H54 (cell line): ENCODE results near the gene BRD7.

Source experiments
- DNase-seq: peaks from one replicate; pipeline ENCODE4 v3.0.0; 2011; ENCODE audit warnings: low spot score, mixed read lengths; ENCODE audit not compliant: insufficient read length
- FAIRE-seq: peaks from 3 replicates; lab custom pipeline; 2011; peaks lifted over from hg19 to GRCh38; lab: Jason Lieb, UNC
- POLR2A ChIP-seq: IDR thresholded peaks from 2 replicates; pipeline ENCODE4 v1.6.1; 2011; ENCODE audit warnings: low read depth, mild to moderate bottlenecking, low read length

The BRD7 gene

DNA sequence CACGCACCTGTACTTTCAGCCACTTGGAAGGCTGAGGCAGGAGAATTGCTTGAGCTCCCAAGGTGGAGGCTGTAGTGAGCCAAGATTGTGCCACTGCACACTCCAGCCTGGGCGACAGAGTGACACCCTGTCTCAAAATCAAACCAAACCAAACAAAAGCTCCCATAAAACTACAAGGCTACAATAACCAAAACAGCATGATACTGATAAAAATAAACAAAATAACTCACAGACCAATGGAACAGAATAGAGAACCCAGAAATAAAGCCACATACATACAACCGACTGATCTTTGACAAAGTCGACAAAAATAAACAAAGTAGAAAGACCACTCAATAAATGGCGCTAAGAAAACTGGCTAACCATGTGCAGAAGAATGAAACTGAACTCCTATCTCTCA is 37.2 kb downstream of the BRD7 start:
- DNase-seq (no peak), FAIRE-seq (no peak)
- TF ChIP-seq POLR2A, result no peak

DNA sequence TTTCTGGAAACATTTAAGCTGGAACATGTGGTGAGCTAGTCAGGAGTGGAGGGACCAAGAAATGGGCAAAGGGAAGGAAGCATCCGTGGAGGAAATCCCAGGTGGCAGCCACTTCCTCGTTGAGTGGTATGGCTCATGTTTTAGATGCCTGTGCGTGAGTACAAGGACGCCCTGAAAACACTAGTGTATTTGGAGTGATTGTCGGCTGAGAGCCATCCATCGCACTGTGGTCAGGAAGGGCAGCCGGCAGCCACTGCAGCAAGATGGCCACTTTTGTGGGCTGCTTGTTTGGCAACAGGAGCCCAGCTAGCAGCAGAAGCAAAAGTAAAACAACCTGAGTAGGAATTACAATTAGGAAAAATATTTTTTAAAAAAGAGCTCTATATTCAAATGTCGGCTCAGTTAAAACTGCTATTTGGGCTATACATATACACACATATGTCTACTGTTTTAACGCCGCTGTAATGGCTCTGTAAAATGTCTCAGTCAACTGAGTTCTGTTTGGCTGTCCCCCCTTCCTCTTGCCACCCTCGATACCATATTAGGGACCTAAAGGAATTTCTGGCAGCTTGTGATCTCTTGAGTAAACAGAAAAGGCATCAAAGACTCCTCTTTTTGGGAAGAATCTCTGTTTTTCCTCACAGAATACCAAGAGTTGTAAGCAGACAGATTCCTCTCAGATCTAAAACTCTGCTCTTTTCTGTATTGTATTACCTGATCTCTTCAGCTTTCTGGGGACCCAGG is 39.2 kb downstream of the BRD7 start:
- DNase-seq (no peak), FAIRE-seq (no peak)
- no peak for TF ChIP-seq POLR2A

DNA sequence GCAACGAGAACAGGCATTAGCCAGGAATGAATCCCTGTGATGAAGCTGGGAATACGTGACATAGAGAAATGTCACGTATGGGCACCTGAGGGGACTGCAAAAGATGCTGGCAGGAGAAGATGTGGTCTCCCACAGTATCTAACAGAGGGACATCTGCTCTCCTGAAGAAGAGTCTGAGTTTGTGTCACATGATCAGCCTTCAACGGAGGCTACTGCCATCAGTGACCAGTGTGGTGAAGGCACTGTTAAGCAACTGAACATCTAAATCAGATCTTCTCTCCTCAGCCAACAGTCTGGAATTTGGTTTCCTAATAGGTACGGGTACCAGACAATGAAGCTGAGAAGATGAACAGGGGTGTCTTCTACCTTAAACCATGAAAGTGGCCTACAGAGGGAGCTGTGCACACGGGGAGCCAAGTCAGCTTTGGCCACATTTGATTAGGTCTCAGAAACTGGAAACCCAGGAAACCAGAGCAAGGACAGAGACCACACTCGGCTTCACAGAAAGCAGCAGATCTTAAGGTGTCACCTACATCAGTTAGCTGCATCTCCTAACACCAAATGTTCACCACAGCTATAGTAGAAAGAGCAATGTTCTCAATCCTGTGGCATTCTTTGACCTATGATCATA is 41.8 kb downstream of the BRD7 start:
- FAIRE-seq, result no peak
- TF ChIP-seq POLR2A, result no peak
- no peak for DNase-seq

DNA sequence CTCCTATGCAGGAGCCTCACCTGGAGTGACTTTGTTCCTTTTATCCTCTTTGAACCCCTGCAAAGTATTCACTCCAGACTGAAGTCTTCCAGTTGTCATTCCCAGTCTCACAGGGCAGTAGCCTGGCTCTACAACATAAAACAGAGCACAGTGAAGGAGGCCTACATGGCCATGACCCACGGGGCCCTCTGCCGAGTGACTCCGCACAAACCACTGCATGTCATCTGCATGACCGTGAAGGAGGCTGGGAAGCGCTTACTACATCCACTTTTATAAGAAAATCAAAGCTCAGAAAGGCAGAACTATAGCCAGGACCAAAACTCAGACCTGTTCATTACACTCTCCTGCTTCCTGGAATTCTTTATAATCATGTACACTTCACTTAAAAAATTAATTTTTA is 42.5 kb downstream of the BRD7 start:
- no peak for TF ChIP-seq POLR2A
- DNase-seq (no peak), FAIRE-seq (no peak)

DNA sequence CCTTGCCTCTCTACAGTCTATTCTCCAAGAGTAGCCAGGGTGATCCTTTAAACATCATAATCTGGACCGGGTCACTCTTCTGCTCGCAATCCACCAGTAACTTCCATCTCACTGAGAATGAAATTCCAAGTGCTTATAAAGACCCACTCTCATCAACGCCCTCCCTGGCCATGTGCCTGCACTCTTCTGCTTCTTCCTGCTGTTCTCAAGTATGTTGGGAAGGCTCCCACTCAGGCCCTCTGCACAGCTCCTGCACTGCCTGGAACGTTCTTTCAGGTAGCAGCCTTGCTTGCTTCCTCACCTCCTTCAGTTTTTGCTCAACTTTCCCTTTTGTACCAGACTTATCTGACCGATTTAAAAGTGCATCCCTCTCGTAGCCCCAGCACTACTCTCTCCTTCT is 44.4 kb downstream of the BRD7 start:
- no peak for TF ChIP-seq POLR2A
- FAIRE-seq (no peak), DNase-seq (no peak)

DNA sequence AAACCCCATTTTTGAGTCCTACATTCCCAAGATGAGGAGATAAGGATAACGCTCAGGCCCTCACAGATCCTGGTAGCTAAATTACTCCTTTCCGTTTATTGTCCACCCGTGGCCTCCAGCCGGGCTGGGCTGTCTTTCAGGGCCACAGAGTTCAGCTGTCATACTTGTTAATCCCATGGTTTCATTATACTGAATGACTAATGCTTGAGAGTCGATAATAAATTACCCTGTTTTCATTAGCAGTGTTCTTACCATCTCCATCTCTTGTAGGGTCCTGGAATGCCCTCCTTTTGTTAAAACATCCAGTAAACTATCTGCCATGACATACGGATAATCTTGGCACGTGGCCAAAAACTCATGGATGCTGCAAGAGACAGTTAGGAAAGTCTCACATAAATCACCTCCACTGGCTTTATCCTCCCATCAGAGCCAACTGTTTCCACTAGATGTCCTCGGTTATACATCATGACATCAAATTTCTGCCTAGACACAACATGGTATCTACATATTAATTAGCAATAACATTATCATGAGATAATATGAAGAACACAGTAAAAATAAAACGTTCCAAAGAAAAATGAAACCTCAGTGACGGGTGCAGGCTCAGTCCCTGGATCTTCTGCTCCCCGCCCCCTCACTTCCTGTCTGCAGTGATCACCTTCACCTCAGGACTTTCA is 45.3 kb downstream of the BRD7 start:
- DNase-seq, result no peak
- peak; percentile 57 for FAIRE-seq
- no peak for TF ChIP-seq POLR2A

DNA sequence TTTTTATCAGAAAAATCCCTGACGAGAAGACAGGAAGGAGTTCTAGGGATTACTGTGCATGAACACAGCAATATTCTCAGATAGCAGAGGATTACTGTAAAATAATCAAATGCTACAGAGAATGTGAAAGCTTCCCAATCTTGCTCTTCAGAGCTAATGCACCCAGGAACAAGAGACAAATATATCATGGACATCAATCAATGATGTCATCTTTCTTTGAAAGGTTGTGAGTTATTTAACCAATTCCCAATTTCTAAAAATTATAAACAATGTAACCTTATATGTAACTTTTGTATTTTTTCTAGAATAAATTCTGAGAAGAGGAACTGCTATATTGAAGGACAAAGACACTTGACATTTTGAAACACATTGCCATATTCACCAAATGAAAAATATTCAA is 46.5 kb downstream of the BRD7 start:
- TF ChIP-seq POLR2A, result no peak
- no peak for FAIRE-seq
- no peak for DNase-seq

DNA sequence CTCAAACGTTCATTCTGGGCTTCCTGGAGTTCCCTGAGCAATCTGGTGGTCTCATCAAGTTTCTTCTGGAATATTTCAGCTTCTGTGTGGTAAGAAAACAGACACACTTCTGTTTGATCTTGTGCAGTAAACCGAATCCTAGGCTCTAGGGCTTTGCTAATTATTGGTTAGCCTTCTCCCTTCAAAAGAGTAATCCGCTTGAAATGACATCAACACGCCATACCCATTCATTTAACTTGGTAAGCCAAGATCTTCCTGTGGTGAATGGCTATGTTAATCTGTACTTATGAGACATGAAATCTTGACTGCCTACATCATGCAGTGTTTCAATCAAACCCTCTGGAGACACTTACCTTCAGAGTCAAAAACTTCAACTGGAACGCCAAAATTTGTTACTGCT is 48.5 kb downstream of the BRD7 start:
- no peak for TF ChIP-seq POLR2A
- FAIRE-seq (no peak), DNase-seq (no peak)

DNA sequence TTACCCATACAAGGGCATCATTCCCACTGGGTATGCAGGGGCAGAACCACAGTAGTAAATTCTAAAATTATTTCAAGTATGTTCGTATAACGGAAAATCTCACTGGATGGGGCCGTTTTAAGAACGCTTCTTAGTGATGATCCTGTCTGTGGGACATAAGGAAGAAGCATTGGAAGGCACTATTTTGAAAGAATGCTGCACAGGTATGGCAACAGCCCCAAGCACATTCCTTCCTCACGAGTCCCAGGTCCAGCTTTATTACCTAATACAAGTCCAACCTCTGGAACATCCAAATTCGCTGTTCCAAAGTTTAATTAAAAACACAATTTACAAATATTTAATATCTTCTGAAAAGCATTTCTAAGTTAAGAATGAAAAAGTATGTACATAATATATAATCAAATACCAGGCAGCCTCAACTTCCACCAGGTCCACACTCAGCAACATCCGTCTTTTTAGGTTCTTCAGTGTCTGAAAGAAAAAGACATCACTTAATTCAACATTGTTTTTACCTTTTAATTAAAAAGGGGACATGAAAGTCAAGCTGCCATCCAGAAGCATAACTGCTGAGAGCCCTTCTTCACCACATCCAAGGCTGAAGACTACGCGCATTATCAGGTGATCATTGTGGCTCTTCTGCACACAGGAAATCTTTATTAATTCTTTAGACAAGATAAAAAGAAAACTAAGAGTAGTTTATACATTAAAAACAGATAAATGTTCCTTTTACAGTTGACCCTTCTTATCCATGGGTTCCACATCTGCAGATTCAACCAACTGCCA is 49.8 kb downstream of the BRD7 start:
- DNase-seq (no peak), FAIRE-seq (no peak)
- TF ChIP-seq POLR2A, result no peak

DNA sequence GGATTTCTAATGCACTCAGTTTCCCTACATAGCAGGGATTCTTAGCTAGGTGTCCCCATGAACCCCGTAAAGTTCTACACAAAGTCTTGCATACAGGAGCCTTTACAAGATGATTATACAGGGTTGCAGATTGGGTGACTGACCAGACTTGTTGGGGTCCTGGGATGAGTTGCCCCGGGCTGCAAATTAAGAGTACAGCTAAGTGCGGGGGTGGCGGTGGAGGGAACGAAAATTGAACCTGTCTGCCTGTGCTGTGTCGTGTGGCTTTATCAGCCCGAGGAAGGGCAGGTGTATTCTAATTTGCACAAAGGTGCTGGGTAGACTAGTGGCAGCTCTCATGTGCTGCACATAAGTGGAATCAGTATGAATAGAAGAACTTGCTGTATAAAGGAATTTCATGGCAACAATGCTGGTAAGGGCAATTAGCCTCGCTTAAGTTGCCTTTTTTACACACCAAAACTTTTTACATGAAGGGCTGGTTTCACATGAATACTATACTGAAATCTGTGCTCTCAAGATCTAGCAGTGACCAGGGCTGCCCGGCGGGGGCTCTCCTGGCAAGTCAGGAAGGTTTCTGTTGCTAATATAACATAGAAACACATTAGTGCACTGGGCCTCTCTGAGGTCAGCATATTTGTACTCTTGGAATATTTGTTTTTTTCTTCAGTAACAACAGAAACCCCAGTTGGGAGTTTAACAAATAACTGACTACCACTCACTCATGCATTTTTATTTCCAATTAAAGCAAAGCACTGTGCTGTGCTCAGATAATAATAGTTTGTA is 51.7 kb downstream of the BRD7 start:
- TF ChIP-seq POLR2A, result no peak
- DNase-seq (no peak), FAIRE-seq (no peak)

DNA sequence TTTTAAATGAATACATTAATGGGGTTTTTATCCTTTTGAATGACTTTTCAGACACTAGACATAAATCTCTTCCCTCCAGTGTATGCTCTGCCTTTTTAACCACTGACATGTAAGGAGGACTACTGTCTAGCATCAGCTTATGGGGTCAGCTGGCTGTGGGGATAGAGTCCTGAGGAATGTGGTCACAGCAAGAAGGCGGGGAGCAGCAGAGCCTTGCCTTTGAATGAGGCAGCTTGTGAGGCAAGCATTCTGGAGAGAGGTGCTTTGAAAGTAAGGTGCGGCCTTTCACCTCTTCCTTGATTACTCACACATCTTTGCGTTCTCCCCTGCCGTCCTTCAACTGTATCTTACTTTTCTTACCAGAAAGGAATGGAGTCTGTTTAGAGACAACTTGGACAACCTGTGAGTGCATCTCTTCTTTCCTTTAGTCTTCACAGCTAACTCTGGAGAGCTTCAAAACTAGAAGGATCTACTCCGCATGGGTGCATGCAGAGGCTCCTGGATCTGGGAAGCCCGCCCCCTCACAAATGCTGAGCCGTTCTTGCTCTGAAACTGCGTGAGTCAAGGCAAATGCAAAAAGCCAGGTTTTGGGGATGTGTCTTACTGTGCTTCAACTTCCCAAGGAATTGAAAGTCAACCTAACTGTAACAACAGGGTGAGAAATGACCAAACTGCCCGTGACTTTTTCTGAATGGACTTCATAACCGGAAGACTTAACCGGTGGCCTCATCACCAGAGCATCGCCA is 52.5 kb downstream of the BRD7 start:
- no peak for TF ChIP-seq POLR2A
- FAIRE-seq, result no peak
- no peak for DNase-seq

DNA sequence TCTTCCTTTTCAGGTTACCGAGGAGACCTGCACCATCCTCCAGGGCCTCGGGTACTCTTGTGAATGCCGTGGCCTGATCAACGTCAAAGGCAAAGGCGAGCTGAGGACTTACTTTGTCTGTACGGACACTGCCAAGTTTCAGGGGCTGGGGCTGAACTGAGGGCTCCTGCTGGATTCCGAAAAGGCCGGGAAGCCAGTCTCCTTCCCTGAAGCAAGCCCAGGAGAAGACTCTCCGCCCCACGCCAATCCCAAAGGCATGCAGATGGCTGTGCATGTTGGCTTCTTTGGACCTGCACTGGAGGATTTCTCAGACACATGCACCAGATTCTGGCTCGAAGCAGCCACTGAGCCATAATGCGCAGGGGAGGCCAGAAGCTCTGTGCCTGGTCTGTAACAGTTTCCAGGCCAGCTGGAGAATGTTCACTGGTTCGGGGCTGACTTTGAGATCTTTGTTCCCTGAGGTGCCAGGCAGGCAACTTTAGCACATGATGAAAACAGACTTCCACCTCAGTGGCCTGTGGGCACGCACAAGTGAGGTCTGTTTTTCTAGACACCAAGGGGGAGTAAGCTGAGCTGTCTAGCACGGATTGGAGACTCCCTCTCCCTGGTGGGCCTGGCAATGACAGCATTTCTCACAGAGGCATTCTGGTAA is 53.3 kb downstream of the BRD7 start:
- FAIRE-seq (no peak), DNase-seq (no peak)
- no peak for TF ChIP-seq POLR2A

DNA sequence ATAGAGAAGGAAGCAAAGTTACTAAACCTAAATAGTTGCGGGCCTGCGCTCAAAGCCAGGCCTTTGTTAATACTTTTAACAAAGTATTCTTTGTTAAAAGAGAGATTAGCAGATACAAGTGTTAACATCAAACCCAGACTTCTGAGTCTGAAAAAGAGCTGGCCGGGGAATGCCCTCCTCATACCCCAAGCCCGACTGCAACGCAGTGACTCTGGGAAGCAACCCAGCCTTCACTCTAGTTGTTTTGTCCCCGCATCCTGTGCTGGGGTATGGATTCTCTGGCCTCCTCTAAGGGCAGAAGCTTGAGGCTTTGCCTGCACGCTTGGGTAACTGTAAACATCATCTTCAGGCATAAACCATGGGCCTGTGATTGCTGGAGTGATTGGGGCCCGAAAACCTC is 54.1 kb downstream of the BRD7 start:
- no peak for TF ChIP-seq POLR2A
- DNase-seq, result no peak
- no peak for FAIRE-seq
